ENCODE data around the gene VWA1.
A peak's percentile ranks its signal among the peaks of the same experiment; 100 is the strongest.

The VWA1 gene

GRCh38 chr1:1424707-1425106 is 10.8 kb upstream of the VWA1 start:
- no CpG with 5 or more reads among the region's 15 CpGs for WGBS (ENCODE audit: extremely low coverage, insufficient coverage, low lambda C conversion rate)
- H3K79me2 ChIP-seq (ENCODE audit: control insufficient read depth, insufficient read depth, low read length): no peaks in the 10 kb centered on the region

GRCh38 chr1:1425426-1425752 is 10.1 kb upstream of the VWA1 start:
- Histone ChIP-seq H3K27ac (ENCODE audit: low read depth, low read length) (no peak overlapping the region), H4K5ac (ENCODE audit: low read length) (no peak overlapping the region), H3K18ac (ENCODE audit: low read length) (no peak overlapping the region), H3K56ac (ENCODE audit: low read length) (peak overlapping the region; percentile 39), H3K23ac (ENCODE audit: low read length) (no peak overlapping the region), H3K4ac (ENCODE audit: low read depth, low read length) (no peak overlapping the region), H3K4me2 (ENCODE audit: low read length) (no peak overlapping the region), H3K79me1 (ENCODE audit: low read length) (no peaks in the 10 kb centered on the region), H3K9ac (ENCODE audit: low read length) (no peak overlapping the region), H3K4me3 (ENCODE audit: low read length) (no peak overlapping the region), H3K27me3 (ENCODE audit: insufficient read depth, low read length, poor library complexity) (no peaks in the 10 kb centered on the region), H2BK15ac (replicated peaks; ENCODE audit: low read depth) (no peak overlapping the region), H2AK5ac (ENCODE audit: low read length) (no peak overlapping the region), H3K4me1 (ENCODE audit: control insufficient read depth, low read depth, low read length) (peaks cover 5% of the 10 kb centered on the region), H2BK5ac (ENCODE audit: low read length) (no peak overlapping the region), H3K36me3 (ENCODE audit: control insufficient read depth, insufficient read depth, low read length) (no peaks in the 10 kb centered on the region), H3K79me2 (ENCODE audit: control insufficient read depth, insufficient read depth, low read length) (no peaks in the 10 kb centered on the region), H4K8ac (ENCODE audit: low read depth, low read length) (no peak overlapping the region), H2BK120ac (ENCODE audit: low read depth, low read length) (no peak overlapping the region)
- no peak for DNase-seq
- WGBS (ENCODE audit: extremely low coverage, insufficient coverage, low lambda C conversion rate): no CpG with 5 or more reads among the region's 12 CpGs

More at GRCh38 chr1:1424707-1425106, 10.8 kb upstream of the VWA1 start:
- no peak for DNase-seq
- H3K36me3 ChIP-seq (ENCODE audit: control insufficient read depth, insufficient read depth, low read length): no peaks in the 10 kb centered on the region
- H3K9ac ChIP-seq (ENCODE audit: low read length): no peak overlapping the region
- H2BK120ac ChIP-seq (ENCODE audit: low read depth, low read length): no peak overlapping the region
- no peaks in the 10 kb centered on the region for H3K27me3 ChIP-seq (ENCODE audit: insufficient read depth, low read length, poor library complexity)
- no peak overlapping the region for H3K27ac ChIP-seq (ENCODE audit: low read depth, low read length)
- H2BK5ac ChIP-seq (ENCODE audit: low read length): no peak overlapping the region
- no peak overlapping the region for H3K18ac ChIP-seq (ENCODE audit: low read length)
- no peak overlapping the region for H4K5ac ChIP-seq (ENCODE audit: low read length)
- H3K4me2 ChIP-seq (ENCODE audit: low read length): no peak overlapping the region
- no peak overlapping the region for H4K8ac ChIP-seq (ENCODE audit: low read depth, low read length)
- H3K4me1 ChIP-seq (ENCODE audit: control insufficient read depth, low read depth, low read length): peaks cover 5% of the 10 kb centered on the region
- H2AK5ac ChIP-seq (ENCODE audit: low read length): no peak overlapping the region
- no peak overlapping the region for H3K4ac ChIP-seq (ENCODE audit: low read depth, low read length)
- H2BK15ac ChIP-seq (replicated peaks; ENCODE audit: low read depth): no peak overlapping the region
- no peak overlapping the region for H3K56ac ChIP-seq (ENCODE audit: low read length)
- H3K23ac ChIP-seq (ENCODE audit: low read length): no peak overlapping the region
- H3K4me3 ChIP-seq (ENCODE audit: low read length): no peak overlapping the region
- no peaks in the 10 kb centered on the region for H3K79me1 ChIP-seq (ENCODE audit: low read length)

- peak overlapping the region; percentile 5 for H3K4me2 ChIP-seq (ENCODE audit: low read length)
- peak overlapping the region; percentile 49 for H3K9ac ChIP-seq (ENCODE audit: low read length)
- H2AK5ac ChIP-seq (ENCODE audit: low read length): peak overlapping the region; percentile 89
- no peak overlapping the region for H3K4me3 ChIP-seq (ENCODE audit: low read length)
- H3K27me3 ChIP-seq (ENCODE audit: insufficient read depth, low read length, poor library complexity): no peaks in the 10 kb centered on the region
- WGBS (ENCODE audit: extremely low coverage, insufficient coverage, low lambda C conversion rate): no CpG with 5 or more reads among the region's 33 CpGs
- peak overlapping the region; percentile 63 for H3K56ac ChIP-seq (ENCODE audit: low read length)
- H4K5ac ChIP-seq (ENCODE audit: low read length): no peak overlapping the region
- H2BK120ac ChIP-seq (ENCODE audit: low read depth, low read length): no peak overlapping the region
- H3K23ac ChIP-seq (ENCODE audit: low read length): no peak overlapping the region
- peak overlapping the region; percentile 89 for H3K18ac ChIP-seq (ENCODE audit: low read length)
- no peak overlapping the region for H3K27ac ChIP-seq (ENCODE audit: low read depth, low read length)
- peak; percentile 69 for DNase-seq
- H3K4ac ChIP-seq (ENCODE audit: low read depth, low read length): peak overlapping the region; percentile 84
- H3K36me3 ChIP-seq (ENCODE audit: control insufficient read depth, insufficient read depth, low read length): no peaks in the 10 kb centered on the region
- H2BK5ac ChIP-seq (ENCODE audit: low read length): peak overlapping the region; percentile 72
- H3K79me2 ChIP-seq (ENCODE audit: control insufficient read depth, insufficient read depth, low read length): no peaks in the 10 kb centered on the region
- no peak overlapping the region for H4K8ac ChIP-seq (ENCODE audit: low read depth, low read length)
- no peaks in the 10 kb centered on the region for H3K79me1 ChIP-seq (ENCODE audit: low read length)
- no peak overlapping the region for H2BK15ac ChIP-seq (replicated peaks; ENCODE audit: low read depth)
- peaks cover 5% of the 10 kb centered on the region for H3K4me1 ChIP-seq (ENCODE audit: control insufficient read depth, low read depth, low read length)
These were observed 9.6 kb upstream of the VWA1 start for GRCh38 chr1:1425753-1426495.

- no CpG with 5 or more reads among the region's 19 CpGs for WGBS (ENCODE audit: extremely low coverage, insufficient coverage, low lambda C conversion rate)
- no peak overlapping the region for H2BK120ac ChIP-seq (ENCODE audit: low read depth, low read length)
- H3K23ac ChIP-seq (ENCODE audit: low read length): no peak overlapping the region
- H2AK5ac ChIP-seq (ENCODE audit: low read length): no peak overlapping the region
- H3K4me3 ChIP-seq (ENCODE audit: low read length): no peak overlapping the region
- H4K8ac ChIP-seq (ENCODE audit: low read depth, low read length): no peak overlapping the region
- H3K36me3 ChIP-seq (ENCODE audit: control insufficient read depth, insufficient read depth, low read length): no peaks in the 10 kb centered on the region
- no peak overlapping the region for H2BK15ac ChIP-seq (replicated peaks; ENCODE audit: low read depth)
- peak overlapping the region; percentile 49 for H3K9ac ChIP-seq (ENCODE audit: low read length)
- H3K79me2 ChIP-seq (ENCODE audit: control insufficient read depth, insufficient read depth, low read length): no peaks in the 10 kb centered on the region
- H4K5ac ChIP-seq (ENCODE audit: low read length): no peak overlapping the region
- H3K4me1 ChIP-seq (ENCODE audit: control insufficient read depth, low read depth, low read length): peaks cover 8% of the 10 kb centered on the region
- peak overlapping the region; percentile 84 for H3K4ac ChIP-seq (ENCODE audit: low read depth, low read length)
- no peak overlapping the region for H2BK5ac ChIP-seq (ENCODE audit: low read length)
- no peak overlapping the region for H3K27ac ChIP-seq (ENCODE audit: low read depth, low read length)
- no peaks in the 10 kb centered on the region for H3K79me1 ChIP-seq (ENCODE audit: low read length)
- no peaks in the 10 kb centered on the region for H3K27me3 ChIP-seq (ENCODE audit: insufficient read depth, low read length, poor library complexity)
- H3K4me2 ChIP-seq (ENCODE audit: low read length): no peak overlapping the region
- H3K18ac ChIP-seq (ENCODE audit: low read length): peak overlapping the region; percentile 89
- DNase-seq: peak; percentile 72
- peak overlapping the region; percentile 63 for H3K56ac ChIP-seq (ENCODE audit: low read length)
These were observed 8.9 kb upstream of the VWA1 start for GRCh38 chr1:1426496-1427105.

GRCh38 chr1:1427106-1427819 is 8.2 kb upstream of the VWA1 start:
- Histone ChIP-seq H3K9ac (ENCODE audit: low read length) (peak overlapping the region; percentile 54), H2BK120ac (ENCODE audit: low read depth, low read length) (peak overlapping the region; percentile 39), H3K79me1 (ENCODE audit: low read length) (no peaks in the 10 kb centered on the region), H2BK5ac (ENCODE audit: low read length) (no peak overlapping the region), H3K18ac (ENCODE audit: low read length) (peak overlapping the region; percentile 90), H2BK15ac (replicated peaks; ENCODE audit: low read depth) (peak overlapping the region; percentile 47), H3K23ac (ENCODE audit: low read length) (no peak overlapping the region), H3K79me2 (ENCODE audit: control insufficient read depth, insufficient read depth, low read length) (no peaks in the 10 kb centered on the region), H4K8ac (ENCODE audit: low read depth, low read length) (peak overlapping the region; percentile 96), H3K4ac (ENCODE audit: low read depth, low read length) (peak overlapping the region; percentile 76), H3K4me1 (ENCODE audit: control insufficient read depth, low read depth, low read length) (peaks cover 11% of the 10 kb centered on the region), H2AK5ac (ENCODE audit: low read length) (no peak overlapping the region), H3K36me3 (ENCODE audit: control insufficient read depth, insufficient read depth, low read length) (no peaks in the 10 kb centered on the region), H4K5ac (ENCODE audit: low read length) (no peak overlapping the region), H3K56ac (ENCODE audit: low read length) (peak overlapping the region; percentile 85), H3K4me3 (ENCODE audit: low read length) (peak overlapping the region; percentile 11), H3K4me2 (ENCODE audit: low read length) (no peak overlapping the region), H3K27ac (ENCODE audit: low read depth, low read length) (no peak overlapping the region), H3K27me3 (ENCODE audit: insufficient read depth, low read length, poor library complexity) (no peaks in the 10 kb centered on the region)
- WGBS (ENCODE audit: extremely low coverage, insufficient coverage, low lambda C conversion rate): 100% methylated on average over 2 of the region's 66 CpGs
- DNase-seq: peak; percentile 22
